ENCODE measurements around the gene NUDT13. TPM values are rescaled to one million over a fixed set of nuclear protein-coding genes. Genes with fewer than 3 reads are reported as not detected.

Gene NUDT13
- total and polyA plus RNA-seq, 9 of the 15 experiments (the other 6 are each of a cell fraction or from before 2014, with no cell fraction given), result 4.7 to 11.1 (median 5.6) TPM

GRCh38 chr10:73073627-73074026, 36.6 kb upstream of the NUDT13 start:
- Histone ChIP-seq H3K9me1 (ENCODE audit: control insufficient read depth, insufficient read depth, low read length) (no peaks in the 10 kb centered on the region), H3K36me3 (ENCODE audit: control insufficient read depth, insufficient read depth, low read length) (peaks cover 58% of the 10 kb centered on the region), H3K9me3 (replicated peaks; ENCODE audit: control insufficient read depth, insufficient read depth, low read depth, low read length) (no peaks in the 10 kb centered on the region), H3K4me2 (ENCODE audit: insufficient read depth, low read length) (no peak overlapping the region), H3K79me2 (ENCODE audit: control insufficient read depth, insufficient read depth, low read length) (peaks cover 40% of the 10 kb centered on the region), H3K27me3 (ENCODE audit: control insufficient read depth in 2 of 2, insufficient read depth in 2 of 2, low read length in 2 of 2) (no peaks in the 10 kb centered on the region), H3K4me1 (replicated peaks in 1 of 2; ENCODE audit: control insufficient read depth in 2 of 2, insufficient read depth in 2 of 2, low read length in 2 of 2) (peaks cover 0 to 3% of the 10 kb centered on the region in 2 experiments; a peak in 1 of 5 replicates), H3K9ac (ENCODE audit: insufficient read depth in 1 of 2, low read depth in 2 of 2, low read length in 2 of 2) (no peak overlapping the region), H3K4me3 (no peak overlapping the region), H4K20me1 (replicated peaks; ENCODE audit: control insufficient read depth, insufficient read depth, low read length) (no peaks in the 10 kb centered on the region), H2AFZ (ENCODE audit: low read depth, low read length) (no peak overlapping the region), H3K27ac (ENCODE audit: extremely low read depth, low read depth, low read length) (no peak overlapping the region)
- ATAC-seq, result no peak
- in situ Hi-C loops (cut with MboI), result no loop called here
- TF ChIP-seq ZNF707 (CRISPR knock-in tag; conservative IDR thresholded peaks at IDR 0.05) (no peak), IRF9 (tag; IDR thresholded peaks at IDR 0.05) (no peak), ZNF134 (CRISPR knock-in tag; conservative IDR thresholded peaks at IDR 0.05) (no peak), FOXK1 (CRISPR knock-in tag; IDR thresholded peaks at IDR 0.05; ENCODE audit: borderline replicate concordance) (no peak), CUX1 (CRISPR knock-in tag; IDR thresholded peaks at IDR 0.05) (no peak)
- BruUV-seq (replicated peaks), result no TSS peak
- ChIA-PET POLR2A (interaction anchor here (0.7 to 1.0 kb wide), 2 partner anchors 10 to 99 kb away, joined by 3 read pairs; no protein-coding TSS in a partner anchor), CTCF (ENCODE audit: low intra/inter-chr PET ratio) (interaction anchor here (0.6 kb wide), 1 partner anchor 710 kb away, joined by 3 read pairs; no protein-coding TSS in a partner anchor)
- intact Hi-C loops (cut with micrococcal nuclease), result no loop called here
- DNase-seq (ENCODE audit: extremely low read depth in 1 of 4, low spot score in 3 of 4), result no peak
- FAIRE-seq, result no peak

All from K562 (cell line).